RWPE2 (cell line): Measurements from ENCODE around the gene FREM3.
"Not testable (repeated sequence)": the region's sequence is repeated elsewhere in the genome, so short reads cannot be mapped to it uniquely, and the experiment has no call there.

ENCODE experiments used
- ATAC-seq: fragments of 200-7000 bp; cut with Tn5 transposase; 3 replicates; pipeline ENCODE4 v1.9.1; 2021; ENCODE audit warnings: low read depth
- DNase-seq: peaks from one replicate; pipeline ENCODE4 v3.0.0-alpha.2; 2020; ENCODE audit warnings: low spot score
- H3K27ac ChIP-seq: fragments of 450-650 bp; 2 replicates; pipeline ENCODE4 v1.5.1; 2017; ENCODE audit warnings: mild to moderate bottlenecking; ENCODE audit not compliant: poor library complexity, severe bottlenecking
- H3K27me3 ChIP-seq: fragments of 250-450 bp; sonication (Bioruptor Pico); 2 replicates; pipeline ENCODE4 v1.5.1; 2021; ENCODE audit warnings: mild to moderate bottlenecking, moderate library complexity; ENCODE audit not compliant: insufficient read depth, poor library complexity, severe bottlenecking
- H3K36me3 ChIP-seq: fragments of 250-450 bp; sonication (Bioruptor Pico); 2 replicates; pipeline ENCODE4 v1.5.1; 2020; ENCODE audit warnings: low read depth, mild to moderate bottlenecking, moderate library complexity
- H3K4me1 ChIP-seq: fragments of 250-450 bp; sonication (Bioruptor Pico); 2 replicates; pipeline ENCODE4 v1.5.1; 2021; ENCODE audit warnings: mild to moderate bottlenecking, moderate library complexity; ENCODE audit not compliant: insufficient read depth, poor library complexity, severe bottlenecking
- H3K4me3 ChIP-seq: fragments of 250-450 bp; sonication (Bioruptor Pico); 2 replicates; pipeline ENCODE4 v1.5.1; 2021; ENCODE audit warnings: mild to moderate bottlenecking, moderate library complexity; ENCODE audit not compliant: severe bottlenecking
- H3K9me3 ChIP-seq: fragments of 250-450 bp; sonication (Bioruptor Pico); 2 replicates; pipeline ENCODE4 v1.5.1; 2021; ENCODE audit warnings: mild to moderate bottlenecking, moderate library complexity; ENCODE audit not compliant: severe bottlenecking
- TF ChIP-seq, protein P1 (sequence below): fragments of 450-650 bp; IDR thresholded peaks from one replicate; pipeline ENCODE4 v1.5.1; 2017; ENCODE audit warnings: mild to moderate bottlenecking, moderate library complexity; ENCODE audit not compliant: poor library complexity, severe bottlenecking

The FREM3 gene

DNA sequence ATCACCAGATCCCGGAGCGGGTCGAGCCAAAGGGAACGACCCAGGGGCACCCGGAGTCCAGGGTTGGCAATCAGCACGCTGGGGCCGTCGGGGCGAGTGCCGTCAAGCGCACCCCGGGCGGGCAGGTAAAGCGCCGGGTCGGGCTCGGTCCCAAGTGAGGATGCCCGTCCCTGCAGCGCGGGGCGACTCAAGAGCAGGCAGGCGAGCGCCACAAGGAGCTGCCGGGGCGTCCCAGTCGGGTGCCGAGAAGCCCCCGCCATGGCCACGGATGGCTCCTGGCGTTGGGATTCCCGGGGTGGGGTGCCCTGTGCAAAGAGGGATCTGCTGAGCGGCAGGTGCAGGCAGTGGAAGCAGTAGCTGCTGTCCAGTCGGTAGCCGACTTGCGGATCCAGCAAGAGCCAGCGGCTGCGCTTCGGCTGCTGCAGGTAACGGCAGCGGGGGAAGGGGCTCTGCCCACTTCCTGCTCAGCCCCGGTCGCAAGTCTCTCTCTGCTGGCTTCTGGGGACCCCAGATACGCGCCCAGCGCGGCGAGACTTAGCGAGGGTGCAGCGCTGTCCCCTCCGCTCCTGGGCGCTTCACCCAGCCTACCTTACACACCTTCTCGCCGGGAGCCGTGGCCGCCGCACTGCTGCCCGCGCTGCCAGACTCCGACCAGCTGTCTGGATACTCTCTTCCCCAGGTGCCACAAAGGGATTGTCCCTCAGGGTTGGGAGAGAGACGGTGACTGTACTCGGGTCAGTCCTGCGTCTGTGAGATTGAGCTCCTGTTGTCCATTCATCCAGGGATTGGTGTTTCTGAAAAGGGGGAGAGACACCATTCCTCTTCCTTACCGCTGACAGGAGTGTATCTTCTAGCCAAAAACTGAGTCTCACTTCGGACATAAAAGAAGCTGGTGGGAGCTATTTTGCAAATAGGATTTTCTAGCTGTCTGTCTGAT is at the start of gene FREM3:
FREM3 (minus strand) TSS at position 260 of the 937 bp plus-strand sequence; CDS start at position 260, 0 bp downstream.
- Histone ChIP-seq H3K36me3 (no peaks in the 10 kb centered on the region), H3K4me1 (no peaks in the 10 kb centered on the region), H3K27ac (no peak within 1 kb of the TSS), H3K4me3 (no peak within 1 kb of the TSS), H3K27me3 (peaks cover 42% of the 10 kb centered on the region), H3K9me3 (no peaks in the 10 kb centered on the region)
- TF ChIP-seq, protein P1, sequence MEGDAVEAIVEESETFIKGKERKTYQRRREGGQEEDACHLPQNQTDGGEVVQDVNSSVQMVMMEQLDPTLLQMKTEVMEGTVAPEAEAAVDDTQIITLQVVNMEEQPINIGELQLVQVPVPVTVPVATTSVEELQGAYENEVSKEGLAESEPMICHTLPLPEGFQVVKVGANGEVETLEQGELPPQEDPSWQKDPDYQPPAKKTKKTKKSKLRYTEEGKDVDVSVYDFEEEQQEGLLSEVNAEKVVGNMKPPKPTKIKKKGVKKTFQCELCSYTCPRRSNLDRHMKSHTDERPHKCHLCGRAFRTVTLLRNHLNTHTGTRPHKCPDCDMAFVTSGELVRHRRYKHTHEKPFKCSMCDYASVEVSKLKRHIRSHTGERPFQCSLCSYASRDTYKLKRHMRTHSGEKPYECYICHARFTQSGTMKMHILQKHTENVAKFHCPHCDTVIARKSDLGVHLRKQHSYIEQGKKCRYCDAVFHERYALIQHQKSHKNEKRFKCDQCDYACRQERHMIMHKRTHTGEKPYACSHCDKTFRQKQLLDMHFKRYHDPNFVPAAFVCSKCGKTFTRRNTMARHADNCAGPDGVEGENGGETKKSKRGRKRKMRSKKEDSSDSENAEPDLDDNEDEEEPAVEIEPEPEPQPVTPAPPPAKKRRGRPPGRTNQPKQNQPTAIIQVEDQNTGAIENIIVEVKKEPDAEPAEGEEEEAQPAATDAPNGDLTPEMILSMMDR = no peak
- ATAC-seq (peak; percentile 65), DNase-seq (no peak)

DNA sequence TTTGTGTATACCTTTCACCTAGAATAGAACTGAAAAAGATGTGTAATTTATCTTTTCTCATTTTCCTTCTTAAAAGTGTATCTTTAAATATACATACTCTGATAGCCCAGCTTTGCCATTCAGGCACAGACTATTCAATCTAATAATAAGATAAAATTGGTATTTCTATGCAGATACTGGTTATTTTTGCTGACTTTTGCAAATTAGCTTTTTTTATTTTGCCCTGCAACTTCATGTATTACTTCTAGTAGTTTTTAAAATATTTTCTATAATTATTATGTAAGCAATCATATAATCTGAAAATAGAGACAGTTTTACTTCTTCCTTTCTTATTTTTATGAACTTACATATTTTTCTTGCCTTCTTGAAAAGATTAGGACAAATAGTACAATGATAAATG is 45.4 kb upstream of the FREM3 start:
- TF ChIP-seq, protein P1 = no peak
- H3K9me3 ChIP-seq = no peaks in the 10 kb centered on the region
- H3K27ac ChIP-seq = no peak overlapping the region
- no peak for ATAC-seq
- H3K27me3 ChIP-seq = no peaks in the 10 kb centered on the region
- H3K4me3 ChIP-seq = no peak overlapping the region
- no peaks in the 10 kb centered on the region for H3K4me1 ChIP-seq
- no peaks in the 10 kb centered on the region for H3K36me3 ChIP-seq
- no peak for DNase-seq

DNA sequence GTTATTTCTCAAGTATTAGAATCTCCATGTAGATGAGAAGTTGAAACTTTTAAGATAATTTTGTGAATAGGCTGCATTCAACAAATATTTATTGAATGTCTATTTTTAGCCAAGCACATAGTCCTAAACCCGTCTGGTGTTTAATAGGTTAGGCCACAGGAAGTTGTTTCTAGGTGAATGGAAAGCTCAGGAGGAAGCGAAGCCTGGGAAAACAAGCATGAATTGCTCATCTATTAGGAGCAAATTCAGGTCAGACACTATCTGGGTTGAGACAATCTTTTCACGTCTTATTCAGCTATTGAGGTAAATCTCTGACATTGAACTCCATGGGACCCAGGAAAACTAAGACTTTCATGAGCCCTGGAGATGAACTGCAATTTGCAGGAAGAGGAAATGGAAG is 43.1 kb upstream of the FREM3 start:
- ATAC-seq = no peak
- Histone ChIP-seq H3K4me3 (no peak overlapping the region), H3K27ac (no peak overlapping the region), H3K27me3 (no peaks in the 10 kb centered on the region), H3K36me3 (no peaks in the 10 kb centered on the region), H3K4me1 (no peaks in the 10 kb centered on the region), H3K9me3 (no peaks in the 10 kb centered on the region)
- TF ChIP-seq, protein P1 = no peak
- DNase-seq = no peak

DNA sequence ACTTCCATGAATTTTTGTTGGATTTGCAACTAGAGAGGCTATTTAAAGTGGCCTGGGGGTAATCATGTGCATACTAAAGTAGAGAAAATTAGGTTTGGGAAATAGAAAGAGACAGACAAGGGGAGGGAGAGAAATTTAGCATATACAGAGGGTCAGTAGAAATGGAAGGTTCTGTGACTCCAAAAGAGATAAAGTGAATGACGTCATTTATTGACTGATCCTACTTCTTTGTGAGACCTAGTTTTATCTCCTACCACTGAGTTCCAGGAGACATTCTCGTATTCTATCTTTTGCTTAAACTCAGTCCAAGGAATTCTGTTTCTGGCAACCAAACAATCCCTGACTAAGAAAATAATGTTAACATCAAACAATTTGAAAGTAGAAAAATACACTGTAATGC is 42.4 kb upstream of the FREM3 start:
- DNase-seq = no peak
- no peak overlapping the region for H3K27ac ChIP-seq
- ATAC-seq = no peak
- no peaks in the 10 kb centered on the region for H3K27me3 ChIP-seq
- no peaks in the 10 kb centered on the region for H3K9me3 ChIP-seq
- no peaks in the 10 kb centered on the region for H3K4me1 ChIP-seq
- TF ChIP-seq, protein P1 = no peak
- H3K36me3 ChIP-seq = no peaks in the 10 kb centered on the region
- H3K4me3 ChIP-seq = no peak overlapping the region

DNA sequence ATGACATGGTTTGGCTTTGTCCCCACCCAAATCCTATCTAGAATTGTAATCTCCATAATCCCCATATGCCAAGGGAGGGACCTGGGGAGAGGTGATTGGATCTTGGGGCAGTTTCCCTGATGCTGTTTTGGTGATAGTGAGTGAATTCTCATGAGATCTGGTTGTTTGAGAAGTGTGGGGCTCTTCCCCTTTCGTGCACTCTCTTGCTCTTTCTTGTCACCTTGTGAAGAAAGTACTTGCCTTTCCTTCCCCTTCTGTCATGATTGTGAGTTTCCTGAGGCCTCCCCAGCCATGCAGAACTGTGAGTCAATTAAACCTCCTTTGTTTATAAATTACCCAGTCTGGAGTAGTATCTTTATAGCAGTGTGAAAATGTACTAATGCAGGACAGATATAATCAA is 36.4 kb upstream of the FREM3 start:
- TF ChIP-seq, protein P1 = no peak
- no peaks in the 10 kb centered on the region for H3K36me3 ChIP-seq
- H3K9me3 ChIP-seq = no peaks in the 10 kb centered on the region
- no peak for DNase-seq
- H3K27me3 ChIP-seq = no peaks in the 10 kb centered on the region
- no peak for ATAC-seq
- no peak overlapping the region for H3K27ac ChIP-seq
- H3K4me1 ChIP-seq = no peaks in the 10 kb centered on the region
- H3K4me3 ChIP-seq = no peak overlapping the region

DNA sequence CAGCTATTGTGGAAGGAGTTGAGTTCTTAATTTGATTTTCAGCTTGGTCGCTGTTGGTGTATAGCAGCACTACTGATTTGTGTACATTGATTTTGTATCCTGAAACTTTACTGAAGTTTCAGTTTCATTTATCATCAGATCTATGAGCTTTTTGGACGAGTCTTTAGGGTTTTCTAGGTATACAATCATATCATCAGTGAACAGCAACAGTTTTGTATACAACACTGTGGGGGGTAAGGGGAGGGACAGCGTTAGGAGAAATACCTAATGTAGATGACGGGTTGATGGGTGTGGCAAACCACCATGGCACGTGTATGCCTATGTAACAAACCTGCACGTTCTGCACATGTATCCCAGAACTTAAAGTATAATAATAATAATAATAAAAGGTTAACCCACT is 35.6 kb upstream of the FREM3 start:
- H3K9me3 ChIP-seq, H3K36me3 ChIP-seq, H3K4me1 ChIP-seq, ATAC-seq, DNase-seq, H3K4me3 ChIP-seq, H3K27ac ChIP-seq, H3K27me3 ChIP-seq: not testable (repeated sequence)
